ENCODE measurements around the gene NMT2.

Gene NMT2

GRCh38 chr10:15116225-15116624 lies 52.3 kb downstream of the NMT2 start:
- no peak overlapping the region for H3K4me3 ChIP-seq (ENCODE audit: low read depth, low read length)
- ChIA-PET CTCF (interaction anchor here (2.8 to 4.0 kb wide), 2 partner anchors 10 to 14 kb away, joined by 7 to 24 read pairs; no protein-coding TSS in a partner anchor), POLR2A (no interaction called here)
- DNase-seq (ENCODE audit: low read depth, low spot score), result no peak
- TF ChIP-seq CTCF (IDR thresholded peaks at IDR 0.05; ENCODE audit: insufficient read depth, low read length, missing control alignments), result no peak

- no peak for TF ChIP-seq CTCF (IDR thresholded peaks at IDR 0.05; ENCODE audit: insufficient read depth, low read length, missing control alignments)
- DNase-seq (ENCODE audit: low read depth, low spot score), result no peak
- POLR2A ChIA-PET, result no interaction called here
- CTCF ChIA-PET, result interaction anchor here (0.5 to 2.1 kb wide), 6 partner anchors 10 to 187 kb away, joined by 3 to 5 read pairs (median 4); no protein-coding TSS in a partner anchor
- H3K4me3 ChIP-seq (ENCODE audit: low read depth, low read length), result no peak overlapping the region
These were observed 54.7 kb downstream of the NMT2 start for GRCh38 chr10:15113766-15114165.

GRCh38 chr10:15112657-15113056 lies 55.8 kb downstream of the NMT2 start:
- no peak for DNase-seq (ENCODE audit: low read depth, low spot score)
- ChIA-PET CTCF (interaction anchor here (1.2 to 2.1 kb wide), 3 partner anchors 9 to 126 kb away, joined by 3 to 5 read pairs (median 5); no protein-coding TSS in a partner anchor), POLR2A (no interaction called here)
- TF ChIP-seq CTCF (IDR thresholded peaks at IDR 0.05; ENCODE audit: insufficient read depth, low read length, missing control alignments), result no peak
- no peak overlapping the region for H3K4me3 ChIP-seq (ENCODE audit: low read depth, low read length)

GRCh38 chr10:15106352-15107013 lies 62.0 kb downstream of the NMT2 start:
- ChIA-PET POLR2A (no interaction called here), CTCF (interaction anchor here (0.8 to 3.0 kb wide), 14 partner anchors 9 to 607 kb away, joined by 3 to 24 read pairs (median 4); partner anchors contain the start of genes CDNF, DCLRE1C, HSPA14 and MEIG1)
- peak; percentile 84 for TF ChIP-seq CTCF (IDR thresholded peaks at IDR 0.05; ENCODE audit: insufficient read depth, low read length, missing control alignments)
- H3K4me3 ChIP-seq (ENCODE audit: low read depth, low read length), result no peak overlapping the region
- no peak for DNase-seq (ENCODE audit: low read depth, low spot score)

GRCh38 chr10:15103513-15103912 lies 65.0 kb downstream of the NMT2 start:
- TF ChIP-seq CTCF (IDR thresholded peaks at IDR 0.05; ENCODE audit: insufficient read depth, low read length, missing control alignments), result no peak
- ChIA-PET CTCF (interaction anchor here (0.6 to 2.0 kb wide), 6 partner anchors 10 to 1365 kb away, joined by 3 to 7 read pairs (median 4); no protein-coding TSS in a partner anchor), POLR2A (no interaction called here)
- no peak for DNase-seq (ENCODE audit: low read depth, low spot score)
- H3K4me3 ChIP-seq (ENCODE audit: low read depth, low read length), result no peak overlapping the region

GRCh38 chr10:15099886-15100285 lies 68.6 kb downstream of the NMT2 start:
- no peak for TF ChIP-seq CTCF (IDR thresholded peaks at IDR 0.05; ENCODE audit: insufficient read depth, low read length, missing control alignments)
- DNase-seq (ENCODE audit: low read depth, low spot score), result no peak
- no peak overlapping the region for H3K4me3 ChIP-seq (ENCODE audit: low read depth, low read length)
- POLR2A ChIA-PET, result interaction anchor here (0.7 kb wide), 1 partner anchor 24 kb away, joined by 3 read pairs; no protein-coding TSS in a partner anchor
- CTCF ChIA-PET, result interaction anchor here (0.8 to 1.1 kb wide), 4 partner anchors 9 to 271 kb away, joined by 3 to 5 read pairs (median 4); partner anchors contain the start of gene FAM171A1

Measured in AG04449 (cell line).